Measurements from ENCODE around the gene WDR74.

DNA sequence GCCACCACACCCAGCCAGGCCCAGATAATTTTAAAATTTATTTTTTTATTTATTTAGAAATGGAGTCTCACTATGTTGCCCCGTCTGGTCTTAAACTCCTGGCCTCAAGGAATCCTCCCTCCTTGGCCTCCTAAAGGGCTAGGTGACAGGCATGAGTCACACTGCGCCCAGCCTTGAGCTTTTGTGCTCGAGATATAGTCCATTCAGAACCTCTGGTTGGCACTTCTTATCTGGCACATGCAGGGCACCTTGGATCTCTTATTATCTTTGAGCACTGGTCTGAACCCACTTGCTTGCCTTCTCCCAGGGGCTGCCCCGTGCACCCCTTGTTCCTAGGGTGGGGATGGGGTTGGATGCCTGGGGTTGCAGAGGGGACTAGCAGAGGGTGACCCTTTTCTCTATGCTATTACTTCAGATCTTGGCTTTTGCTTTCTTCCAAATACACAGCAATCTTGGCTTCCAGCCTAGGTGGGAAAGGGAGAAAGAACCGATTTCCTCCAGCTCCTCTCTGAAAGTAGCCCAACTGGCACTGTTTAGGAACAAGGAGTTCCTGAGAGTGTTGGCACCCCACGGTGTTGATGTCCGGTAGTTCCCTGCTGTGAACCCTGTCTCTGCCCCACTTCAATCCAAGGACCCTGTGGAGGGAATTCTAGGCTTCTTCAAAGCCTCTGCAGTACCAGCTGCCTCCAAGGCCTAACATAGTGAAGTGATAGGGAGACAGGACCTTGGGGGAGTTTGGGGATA lies 40.0 kb upstream of the WDR74 start:
- no peak for TF ChIP-seq YY1 (IDR thresholded peaks at IDR 0.05; ENCODE audit: insufficient read depth, insufficient read length)
- TF ChIP-seq ZNF274 (IDR thresholded peaks at IDR 0.05; ENCODE audit: low read depth, low read length) = no peak
- TF ChIP-seq SUZ12 (IDR thresholded peaks at IDR 0.05; ENCODE audit: extremely low read depth, insufficient read depth, insufficient read length) = no peak
